ENCODE results near the gene UGGT1. TPM values are rescaled to one million over a fixed set of nuclear protein-coding genes. Genes with fewer than 3 reads are reported as not detected.

Gene UGGT1
- total and polyA plus RNA-seq, 9 of the 15 experiments (the other 6 are each of a cell fraction or from before 2014, with no cell fraction given) = 5.1 to 56.4 (median 37.9) TPM

- in situ Hi-C loops (cut with MboI) (no loop called here), intact Hi-C loops (cut with micrococcal nuclease) (loop anchor here (5.0 kb wide), 1 partner anchor 234 kb away; the partner anchor contains the start of gene POLR2D)
- H3K4me2 ChIP-seq (ENCODE audit: insufficient read depth, low read length) = peak overlapping the region; percentile 96
- H3K9ac ChIP-seq (ENCODE audit: insufficient read depth in 1 of 2, low read depth in 2 of 2, low read length in 2 of 2) = peak overlapping the region; percentile 94 to 98
- no peaks in the 10 kb centered on the region for H3K9me1 ChIP-seq (ENCODE audit: control insufficient read depth, insufficient read depth, low read length)
- DNase-seq (ENCODE audit: extremely low read depth in 1 of 4, low spot score in 3 of 4) (no peak), FAIRE-seq (peak; percentile 61), ATAC-seq (0 out of 3 replicates have a peak, but pooled peaks have one; percentile 1)
- peak overlapping the region; percentile 92 for H2AFZ ChIP-seq (ENCODE audit: low read depth, low read length)
- H3K79me2 ChIP-seq (ENCODE audit: control insufficient read depth, insufficient read depth, low read length) = peaks cover 58% of the 10 kb centered on the region
- TF ChIP-seq TCF3 (CRISPR knock-in tag; IDR thresholded peaks at IDR 0.05) = no peak
- TF ChIP-seq ZFP36 (IDR thresholded peaks at IDR 0.05; ENCODE audit: low read depth, low read length, partially characterized antibody) = no peak
- no peak for TF ChIP-seq CREB3 (tag; conservative IDR thresholded peaks at IDR 0.05; ENCODE audit: low read depth)
- TF ChIP-seq PURB (CRISPR knock-in tag; IDR thresholded peaks at IDR 0.05; ENCODE audit: low read depth) = no peak
- TF ChIP-seq SRSF9 (IDR thresholded peaks at IDR 0.05; ENCODE audit: borderline replicate concordance, low read depth, low read length) = no peak
- no peak for TF ChIP-seq FOXK1 (CRISPR knock-in tag; IDR thresholded peaks at IDR 0.05; ENCODE audit: borderline replicate concordance)
- no peak for TF ChIP-seq MCM5 (IDR thresholded peaks at IDR 0.05; ENCODE audit: low read depth)
- no peak for TF ChIP-seq ATF6 (CRISPR knock-in tag; IDR thresholded peaks at IDR 0.05)
- TF ChIP-seq ZSCAN32 (CRISPR knock-in tag; IDR thresholded peaks at IDR 0.05) = no peak
- TF ChIP-seq IRF1 (CRISPR knock-in tag; IDR thresholded peaks at IDR 0.05; ENCODE audit: borderline replicate concordance) = no peak
- no peak for TF ChIP-seq CTBP1 (IDR thresholded peaks at IDR 0.05; ENCODE audit: borderline replicate concordance)
- TF ChIP-seq HMBOX1 (IDR thresholded peaks at IDR 0.05) = no peak
- TF ChIP-seq RBM17 (IDR thresholded peaks at IDR 0.05; ENCODE audit: borderline replicate concordance, low read depth, low read length) = no peak
- no peak for TF ChIP-seq SP2 (IDR thresholded peaks at IDR 0.05; ENCODE audit: extremely low read depth, low read depth, low read length, poor library complexity, severe bottlenecking)
- TF ChIP-seq CBFB (CRISPR knock-in tag; IDR thresholded peaks at IDR 0.05) = no peak
- TF ChIP-seq HNRNPLL (IDR thresholded peaks at IDR 0.05; ENCODE audit: low read depth, low read length, poor library complexity, severe bottlenecking) = no peak
- TF ChIP-seq FOSL1 (tag; conservative IDR thresholded peaks at IDR 0.05) = no peak
- H3K27me3 ChIP-seq (ENCODE audit: control insufficient read depth in 2 of 2, insufficient read depth in 2 of 2, low read length in 2 of 2) = no peaks in the 10 kb centered on the region
- peaks cover 33% of the 10 kb centered on the region for H3K36me3 ChIP-seq (ENCODE audit: control insufficient read depth, insufficient read depth, low read length)
- peaks cover 16 to 20% of the 10 kb centered on the region in 2 experiments; a peak in 4 of 5 replicates for H3K4me1 ChIP-seq (replicated peaks in 1 of 2; ENCODE audit: control insufficient read depth in 2 of 2, insufficient read depth in 2 of 2, low read length in 2 of 2)
- ChIA-PET CTCF (ENCODE audit: low intra/inter-chr PET ratio) (no interaction called here), POLR2A (interaction anchor here (1.0 to 4.4 kb wide), 6 partner anchors 10 to 50 kb away, joined by 3 to 30 read pairs (median 6); no protein-coding TSS in a partner anchor)
- H3K27ac ChIP-seq (ENCODE audit: extremely low read depth, low read depth, low read length) = peak overlapping the region; percentile 82
- TSS peak; percentile 51 for BruUV-seq (replicated peaks)
- peak overlapping the region; percentile 89 for H3K4me3 ChIP-seq
- WGBS (ENCODE audit: insufficient coverage, low coverage, missing lambda C conversion rate) = under 1% methylated on average over 9 of the region's 9 CpGs
- no peaks in the 10 kb centered on the region for H4K20me1 ChIP-seq (replicated peaks; ENCODE audit: control insufficient read depth, insufficient read depth, low read length)
- no peaks in the 10 kb centered on the region for H3K9me3 ChIP-seq (replicated peaks; ENCODE audit: control insufficient read depth, insufficient read depth, low read depth, low read length)
Measured at GRCh38 chr2:128091726-128092080, 703 bp downstream of the UGGT1 start.
